Right lobe of liver (tissue), 6 donors: ENCODE data around the gene RIMS4. TPM values are rescaled to one million over a fixed set of nuclear protein-coding genes. Genes with fewer than 3 reads are reported as not detected.

Experiments
- ATAC-seq, 4 donors: fragments of 200-7000 bp; cut with Tn5 transposase; one replicate each; pipeline ENCODE4 v1.9.1; 2020; ENCODE audit warnings: mild to moderate bottlenecking in 4 of 4, moderate library complexity in 4 of 4
- DNase-seq, 3 donors: peaks; one replicate each; pipeline ENCODE4 v3.0.0-alpha.2; 2020
- H3K27ac ChIP-seq, 3 donors: fragments of 200-600 bp; one replicate each; pipeline ENCODE4 v1.8.0; 2022
- H3K27me3 ChIP-seq, 2 donors: fragments of 200-600 bp; one replicate each; pipeline ENCODE4 v1.8.0; 2022
- H3K36me3 ChIP-seq, 4 donors: fragments of 200-600 bp; sonication (generic) in 1 of 4; one replicate each; pipeline versions ENCODE4 v1.5.1 to v1.8.0; 2017 to 2022; ENCODE audit warnings: control low read depth in 1 of 4
- H3K4me1 ChIP-seq, 4 donors: fragments of 200-600 bp; sonication (generic) in 1 of 4; one replicate each; pipeline versions ENCODE4 v1.5.1 to v1.8.0; 2017 to 2022; ENCODE audit warnings: control low read depth in 1 of 4
- H3K4me3 ChIP-seq, 3 donors: fragments of 200-600 bp; one replicate each; pipeline ENCODE4 v1.8.0; 2022
- H3K9me3 ChIP-seq, 4 donors: fragments of 200-600 bp; sonication (generic) in 1 of 4; one replicate each; pipeline versions ENCODE4 v1.5.1 to v1.8.0; 2017 to 2022; ENCODE audit warnings: control low read depth in 1 of 4
- CTCF ChIP-seq, 4 donors: fragments of 200-600 bp in 3 of 4; fragments of 450-650 bp in 1 of 4; IDR thresholded peaks; one replicate each; pipeline versions ENCODE4 v1.5.1 to v1.8.0; 2016 to 2022; ENCODE audit warnings: antibody characterized with exemption in 4 of 4, mild to moderate bottlenecking in 2 of 4
- POLR2A ChIP-seq: fragments of 450-650 bp; IDR thresholded peaks from one replicate; pipeline ENCODE4 v1.6.1; 2017; ENCODE audit warnings: antibody characterized with exemption, mild to moderate bottlenecking
- WGBS: methylation state at CpG from one replicate; pipeline ENCODE4 v1.1.6; 2018; ENCODE audit warnings: low coverage, low lambda C conversion rate; ENCODE audit not compliant: insufficient coverage; ENCODE audit errors: missing lambda C conversion rate; 5-methylcytosine and 5-hydroxymethylcytosine counted together
- intact Hi-C, 2 donors: fragments of 100-400 bp; cut with DNase I; formaldehyde crosslinking; loops; one replicate each; pipeline versions ENCODE4 v1.11.2 to v1.14.1; 2022
- total RNA-seq, 6 experiments: library from RNA; depleted of rRNA in 2 of 6; stranded (reverse); fragments of >200 nt in 2 of 6; fragmentation: NEBNext Ultra II Directional in 3 of 6; extraction: Animal tissue kit (Norgen Biotek cat#: 25700) in 3 of 6; gene quantifications; one replicate each; pipeline versions ENCODE4 v1.1.0 to v1.2.4, GENCODE V29; 2016 to 2023
- donor health status: DM: no; HTN: yes; CAD: no.
- donor health status: DM: no; HTN: no; CAD: no.
- donor health status: DM: no; HTN: no; CAD: no.
- donor health status: DM: no; HTN: yes; CAD: no.
- donor health status: DM: no; HTN: yes; CAD: no.

Gene RIMS4
- total RNA-seq, 6 experiments from 2014 or later, result not detected

GRCh38 chr20:44839481-44839880, 29.1 kb upstream of the RIMS4 start:
- WGBS, result 65% methylated on average over 5 of the region's 5 CpGs
- no peak for ATAC-seq
- H3K9me3 ChIP-seq, result no peaks in the 10 kb centered on the region

DNA sequence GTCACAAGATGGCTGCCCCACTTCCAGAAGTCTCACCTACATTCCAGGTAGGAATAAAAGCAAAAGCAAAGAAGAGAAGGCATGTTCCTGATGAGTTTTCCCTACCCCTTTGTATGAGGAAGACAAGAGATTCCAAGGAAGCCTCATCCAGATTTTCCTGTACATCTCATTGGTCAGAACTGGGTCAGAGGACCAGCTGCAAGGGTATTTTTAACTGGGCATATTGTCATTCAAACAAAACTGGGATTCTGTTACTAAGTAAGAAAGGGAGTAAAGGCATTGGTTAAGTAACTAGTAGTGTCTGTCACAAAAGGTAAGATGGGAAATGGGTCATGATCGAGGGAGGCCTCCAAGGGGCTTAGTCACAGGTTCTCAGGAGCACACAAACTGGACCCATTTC, 28.2 kb upstream of the RIMS4 start:
- ATAC-seq (no peak), DNase-seq (no peak)
- intact Hi-C loops, result no loop called here
- H3K27me3 ChIP-seq, result no peaks in the 10 kb centered on the region
- no peaks in the 10 kb centered on the region for H3K4me1 ChIP-seq
- no peaks in the 10 kb centered on the region for H3K36me3 ChIP-seq
- TF ChIP-seq POLR2A, result no peak
- TF ChIP-seq CTCF (IDR thresholded peaks at IDR 0.05), result no peak
- no peaks in the 10 kb centered on the region for H3K9me3 ChIP-seq
- no peak overlapping the region for H3K27ac ChIP-seq
- H3K4me3 ChIP-seq, result no peak overlapping the region
- WGBS, result 100% methylated on average over 1 of the region's 1 CpG

More at GRCh38 chr20:44839481-44839880, 29.1 kb upstream of the RIMS4 start:
- Histone ChIP-seq H3K27me3 (peaks cover 0 to 6% of the 10 kb centered on the region in 2 donors), H3K27ac (no peak overlapping the region), H3K4me1 (no peaks in the 10 kb centered on the region), H3K36me3 (no peaks in the 10 kb centered on the region), H3K4me3 (no peak overlapping the region)
- TF ChIP-seq CTCF (IDR thresholded peaks at IDR 0.05), result no peak
- TF ChIP-seq POLR2A, result no peak
- DNase-seq, result no peak
- intact Hi-C loops, result no loop called here

DNA sequence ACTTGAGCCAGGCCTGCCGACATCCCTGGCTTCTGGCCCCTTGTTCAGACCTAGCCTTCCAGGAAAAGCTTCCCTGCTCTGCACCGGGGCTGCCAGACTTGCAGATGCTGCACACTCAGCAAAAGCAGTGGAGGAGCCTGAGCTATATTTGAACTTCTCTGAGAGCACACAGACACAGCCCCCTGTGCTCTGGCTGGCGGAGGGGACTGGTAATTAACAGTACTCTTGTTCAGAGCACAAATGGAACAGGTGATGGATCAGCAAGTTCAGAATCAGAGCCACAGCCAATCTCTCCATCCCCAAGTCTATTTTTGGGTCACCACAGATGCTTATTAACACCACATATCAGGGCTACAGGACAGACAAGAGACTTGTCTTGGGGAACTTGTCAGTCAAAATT, 27.6 kb upstream of the RIMS4 start:
- no peaks in the 10 kb centered on the region for H3K36me3 ChIP-seq
- no peaks in the 10 kb centered on the region for H3K27me3 ChIP-seq
- H3K27ac ChIP-seq, result no peak overlapping the region
- no peaks in the 10 kb centered on the region for H3K9me3 ChIP-seq
- intact Hi-C loops, result no loop called here
- WGBS, result 21% methylated on average over 3 of the region's 3 CpGs
- no peak overlapping the region for H3K4me3 ChIP-seq
- TF ChIP-seq POLR2A (no peak), CTCF (IDR thresholded peaks at IDR 0.05) (no peak)
- DNase-seq (no peak), ATAC-seq (no peak)
- no peaks in the 10 kb centered on the region for H3K4me1 ChIP-seq

DNA sequence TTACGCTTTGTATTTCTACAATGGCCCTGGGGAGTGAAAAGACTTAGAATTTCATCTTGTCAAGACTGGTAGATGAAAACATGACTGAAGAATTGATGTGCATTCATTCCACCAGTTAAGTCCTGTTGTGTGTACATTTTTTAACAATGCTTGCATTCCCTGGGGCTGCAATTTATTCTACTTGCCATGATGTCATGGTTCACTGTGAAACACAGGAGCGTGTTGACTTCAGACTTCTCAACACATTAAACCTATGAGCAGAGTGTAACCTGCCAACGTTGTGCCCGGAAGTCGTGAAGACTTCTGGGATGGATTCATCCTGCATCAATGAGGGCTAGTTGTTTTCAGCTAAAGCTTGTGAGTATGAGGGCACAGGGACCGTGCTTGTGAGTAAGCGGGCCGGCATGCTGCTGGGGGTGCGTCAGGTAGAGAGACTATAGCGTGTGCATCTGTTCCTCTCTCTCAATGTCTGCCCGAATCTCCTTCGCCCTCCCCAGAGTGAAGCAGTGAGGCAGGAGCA, 26.3 kb upstream of the RIMS4 start:
- intact Hi-C loops, result no loop called here
- Histone ChIP-seq H3K9me3 (no peaks in the 10 kb centered on the region), H3K4me1 (no peaks in the 10 kb centered on the region), H3K4me3 (no peak overlapping the region), H3K36me3 (no peaks in the 10 kb centered on the region), H3K27ac (no peak overlapping the region), H3K27me3 (no peaks in the 10 kb centered on the region)
- DNase-seq (no peak), ATAC-seq (no peak)
- WGBS, result 77% methylated on average over 12 of the region's 12 CpGs
- TF ChIP-seq CTCF (IDR thresholded peaks at IDR 0.05) (no peak), POLR2A (no peak)

- TF ChIP-seq POLR2A, result no peak
- no peak for TF ChIP-seq CTCF (IDR thresholded peaks at IDR 0.05)
- no peak overlapping the region for H3K27ac ChIP-seq
- H3K9me3 ChIP-seq, result no peaks in the 10 kb centered on the region
- WGBS, result 44% methylated on average over 6 of the region's 7 CpGs
- H3K4me1 ChIP-seq, result no peaks in the 10 kb centered on the region
- no peak for ATAC-seq
- no peaks in the 10 kb centered on the region for H3K27me3 ChIP-seq
- DNase-seq, result no peak
- intact Hi-C loops, result no loop called here
- no peaks in the 10 kb centered on the region for H3K36me3 ChIP-seq
- no peak overlapping the region for H3K4me3 ChIP-seq
These were observed 25.4 kb upstream of the RIMS4 start for GRCh38 chr20:44835661-44836221.
